B cell (primary cell): ENCODE measurements around the gene FXYD1.
"Not testable (repeated sequence)": the region's sequence is repeated elsewhere in the genome, so short reads cannot be mapped to it uniquely, and the experiment has no call there.

Experiments used
- CTCF ChIP-seq: fragments of 200-600 bp; IDR thresholded peaks from one replicate; pipeline ENCODE4 v1.8.0; 2022; ENCODE audit warnings: antibody characterized with exemption, mild to moderate bottlenecking
- EZH2 ChIP-seq: IDR thresholded peaks from 2 replicates; pipeline ENCODE4 v1.6.1; 2012; ENCODE audit warnings: borderline replicate concordance, low read depth, mild to moderate bottlenecking, moderate library complexity, low read length; ENCODE audit not compliant: insufficient read depth, poor library complexity, severe bottlenecking

- not testable (repeated sequence) for TF ChIP-seq CTCF, EZH2
These were observed 14.5 kb downstream of the FXYD1 start for GRCh38 chr19:35153129-35153522.
